ENCODE results near the gene TH. TPM values are rescaled to one million over a fixed set of nuclear protein-coding genes. Genes with fewer than 3 reads are reported as not detected.

Gene TH
- total RNA-seq, 1 donor, result not detected

DNA sequence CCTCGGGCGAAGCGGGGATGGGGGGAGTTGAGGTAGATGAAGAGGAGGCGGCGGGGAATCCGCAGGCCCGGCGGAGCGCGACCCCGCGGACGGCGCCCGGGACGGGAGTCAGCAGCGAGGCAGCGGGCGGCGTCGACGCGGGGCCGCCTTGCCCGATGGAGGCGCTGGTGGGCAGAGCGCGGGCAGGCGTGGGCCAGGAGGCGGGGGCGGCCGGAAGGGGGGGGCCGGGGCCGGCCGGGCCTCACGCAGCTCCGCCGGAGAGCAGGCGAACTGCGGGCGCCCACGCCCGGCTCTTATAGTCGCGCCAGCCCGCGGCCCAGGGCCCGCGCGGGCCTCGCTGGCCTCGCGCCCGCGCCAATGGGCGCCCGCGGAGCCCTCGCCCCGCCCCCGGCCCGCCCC is 32.5 kb downstream of the TH start, which contains the start of gene IGF2:
TSS of gene IGF2 (minus strand) at position 267 of the 399 bp plus-strand sequence. CDS start 3,866 bp downstream, outside the sequence.
- peak within 1 kb of the TSS; percentile 67 for H3K4me3 ChIP-seq (ENCODE audit: low read depth, low read length)
- peak; percentile 57 for DNase-seq (ENCODE audit: low read depth)
- TF ChIP-seq, protein P1, sequence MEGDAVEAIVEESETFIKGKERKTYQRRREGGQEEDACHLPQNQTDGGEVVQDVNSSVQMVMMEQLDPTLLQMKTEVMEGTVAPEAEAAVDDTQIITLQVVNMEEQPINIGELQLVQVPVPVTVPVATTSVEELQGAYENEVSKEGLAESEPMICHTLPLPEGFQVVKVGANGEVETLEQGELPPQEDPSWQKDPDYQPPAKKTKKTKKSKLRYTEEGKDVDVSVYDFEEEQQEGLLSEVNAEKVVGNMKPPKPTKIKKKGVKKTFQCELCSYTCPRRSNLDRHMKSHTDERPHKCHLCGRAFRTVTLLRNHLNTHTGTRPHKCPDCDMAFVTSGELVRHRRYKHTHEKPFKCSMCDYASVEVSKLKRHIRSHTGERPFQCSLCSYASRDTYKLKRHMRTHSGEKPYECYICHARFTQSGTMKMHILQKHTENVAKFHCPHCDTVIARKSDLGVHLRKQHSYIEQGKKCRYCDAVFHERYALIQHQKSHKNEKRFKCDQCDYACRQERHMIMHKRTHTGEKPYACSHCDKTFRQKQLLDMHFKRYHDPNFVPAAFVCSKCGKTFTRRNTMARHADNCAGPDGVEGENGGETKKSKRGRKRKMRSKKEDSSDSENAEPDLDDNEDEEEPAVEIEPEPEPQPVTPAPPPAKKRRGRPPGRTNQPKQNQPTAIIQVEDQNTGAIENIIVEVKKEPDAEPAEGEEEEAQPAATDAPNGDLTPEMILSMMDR (IDR thresholded peaks at IDR 0.05; ENCODE audit: insufficient read depth, low read depth, low read length), result no peak

DNA sequence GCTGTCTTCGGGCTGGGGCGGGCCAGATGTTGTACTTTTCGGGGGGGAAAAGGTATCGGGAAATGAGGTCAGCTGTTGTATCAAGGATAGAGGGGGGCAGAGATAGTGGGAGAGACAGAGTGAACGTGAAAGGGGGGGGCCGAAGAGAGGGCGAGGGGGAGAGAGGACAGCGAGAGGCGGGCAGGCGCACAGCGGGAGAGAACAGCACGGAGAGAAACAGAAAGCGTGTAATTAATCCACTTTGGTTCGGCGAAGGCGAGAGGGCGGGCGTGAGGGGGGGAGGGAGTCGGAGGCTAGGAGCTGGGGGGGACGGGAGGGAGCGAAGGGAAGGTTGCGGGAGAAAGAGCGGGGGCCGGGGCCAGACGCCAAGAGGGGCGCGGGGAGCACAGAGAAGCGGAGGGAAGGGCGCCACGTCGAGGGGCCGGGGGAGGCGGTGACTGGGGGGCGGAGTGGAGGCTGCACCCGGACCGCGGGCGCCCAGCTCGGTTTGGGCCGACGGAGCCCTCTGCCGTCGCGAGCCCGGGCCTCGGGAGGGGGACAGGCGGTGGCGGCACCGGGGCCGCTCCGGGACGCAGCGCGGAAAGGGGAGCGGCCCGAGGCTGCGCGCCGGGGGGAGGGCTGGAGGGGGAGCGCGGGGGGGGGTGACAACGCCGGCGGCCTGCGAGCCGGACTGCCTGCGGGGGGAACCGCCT is 33.0 kb downstream of the TH start:
- peak overlapping the region; percentile 67 for H3K4me3 ChIP-seq (ENCODE audit: low read depth, low read length)
- TF ChIP-seq, protein P1 (IDR thresholded peaks at IDR 0.05; ENCODE audit: insufficient read depth, low read depth, low read length), result no peak
- peak; percentile 45 for DNase-seq (ENCODE audit: low read depth)

DNA sequence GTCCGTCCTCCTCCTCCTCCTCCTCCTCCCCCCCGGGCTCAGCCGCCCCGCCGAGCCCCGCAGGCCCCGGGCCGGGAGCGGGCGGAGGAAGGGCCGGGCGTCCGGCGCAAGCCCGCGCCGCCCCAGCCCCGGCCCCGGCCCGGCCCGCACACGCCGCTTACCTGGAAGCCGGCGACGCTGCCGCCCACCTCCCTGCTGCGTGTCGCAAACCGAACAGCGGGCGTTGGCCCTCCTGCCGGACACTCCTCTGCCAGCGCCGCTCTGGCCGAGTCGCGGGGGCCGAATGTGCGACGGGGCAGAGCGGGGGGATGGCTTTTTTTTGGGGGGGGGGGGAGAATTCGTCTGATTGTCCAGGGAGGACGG is 33.6 kb downstream of the TH start:
- no peak for DNase-seq (ENCODE audit: low read depth)
- peak overlapping the region; percentile 67 for H3K4me3 ChIP-seq (ENCODE audit: low read depth, low read length)
- TF ChIP-seq, protein P1 (IDR thresholded peaks at IDR 0.05; ENCODE audit: insufficient read depth, low read depth, low read length), result no peak

DNA sequence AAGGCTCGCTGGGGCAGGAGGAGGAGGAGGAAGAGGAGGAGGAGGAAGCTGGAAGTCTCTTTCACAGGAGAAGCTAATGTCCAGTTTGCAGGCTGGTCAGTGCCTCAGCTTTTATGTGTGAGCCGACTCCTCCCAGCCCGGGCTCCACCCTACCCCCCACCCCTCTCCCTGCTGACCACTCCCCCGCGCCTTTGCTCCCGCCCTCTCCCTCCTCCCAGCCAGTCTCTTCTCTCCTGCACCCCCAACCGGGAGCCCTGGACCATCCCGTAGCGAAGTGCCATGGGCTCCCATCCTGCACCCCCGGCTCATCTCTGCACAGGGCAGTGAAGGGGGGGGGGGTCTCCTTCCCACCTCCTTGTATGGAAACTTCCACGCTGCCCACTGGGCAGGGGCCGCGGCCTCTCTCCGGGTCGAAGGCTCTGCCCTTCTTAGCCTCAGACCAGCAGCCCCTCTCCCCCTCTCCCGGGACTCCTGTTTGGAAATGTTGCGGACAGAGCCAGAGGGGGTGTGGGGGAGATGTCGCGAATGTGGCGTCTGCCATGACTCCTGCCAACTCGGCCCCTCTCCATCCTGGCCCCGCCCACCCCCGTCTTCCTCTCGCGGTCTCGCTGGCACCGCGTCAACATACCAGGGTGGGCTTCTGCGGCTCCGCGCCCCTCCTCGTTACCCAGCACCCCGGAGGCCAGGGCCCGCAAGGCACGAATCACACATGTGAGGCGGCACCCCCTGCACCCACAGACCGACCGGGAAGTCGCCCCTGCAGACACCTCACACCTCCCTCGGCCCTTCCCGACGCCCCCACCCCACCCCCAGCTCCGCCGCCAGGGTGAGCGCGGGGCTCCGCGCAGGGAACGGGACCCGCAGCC is 34.2 kb downstream of the TH start:
- H3K4me3 ChIP-seq (ENCODE audit: low read depth, low read length), result peak overlapping the region; percentile 67
- TF ChIP-seq, protein P1 (IDR thresholded peaks at IDR 0.05; ENCODE audit: insufficient read depth, low read depth, low read length), result no peak
- DNase-seq (ENCODE audit: low read depth), result peak; percentile 93

DNA sequence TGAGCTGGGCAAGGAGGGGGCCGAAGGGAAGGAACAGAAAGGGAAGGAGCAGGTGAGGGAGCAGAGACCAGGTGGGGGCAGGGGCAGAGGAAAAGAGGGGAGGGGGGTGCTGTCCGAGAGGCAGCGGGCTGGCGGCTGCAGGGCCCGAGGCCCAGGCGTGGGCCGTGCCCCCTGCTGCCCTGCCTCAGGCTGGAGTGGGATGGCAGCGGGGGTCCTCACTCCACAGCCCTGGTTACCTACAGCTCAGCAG is 34.7 kb downstream of the TH start:
- peak overlapping the region; percentile 67 for H3K4me3 ChIP-seq (ENCODE audit: low read depth, low read length)

DNA sequence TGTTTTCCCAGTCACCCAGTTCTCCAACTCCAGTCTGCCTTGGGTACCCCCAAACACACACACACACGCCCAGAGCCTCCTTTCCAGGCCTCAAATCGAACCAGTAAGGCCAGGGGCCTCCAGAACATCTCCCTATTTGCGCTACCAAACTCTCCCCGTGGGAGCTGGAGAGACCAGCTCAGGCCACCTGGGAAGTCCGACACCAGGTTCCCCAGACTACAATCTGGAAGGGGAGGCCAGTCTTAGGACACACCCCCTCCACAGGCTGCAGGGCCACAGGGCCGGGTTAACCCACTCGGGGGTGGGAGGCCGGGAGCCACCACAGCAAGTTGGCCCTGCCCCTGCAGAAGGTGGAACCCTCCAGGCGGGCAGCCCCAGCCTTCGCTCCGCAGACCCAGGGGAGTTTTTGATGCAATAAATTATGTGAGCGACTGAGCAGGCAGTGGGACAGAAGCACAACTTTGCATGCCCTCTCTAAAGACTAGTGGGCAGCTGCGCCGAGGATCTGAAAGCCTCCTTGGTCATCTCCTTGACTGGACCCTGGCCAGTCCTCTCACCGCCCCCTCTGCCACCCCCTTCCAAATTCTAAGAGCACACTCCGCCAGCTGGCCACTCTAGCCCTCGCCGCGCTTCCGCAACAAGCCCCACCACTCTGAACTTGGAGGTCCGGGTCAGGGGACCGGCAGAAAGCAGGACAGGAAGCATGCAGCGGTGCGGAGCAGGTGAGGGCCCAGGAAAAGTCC is 35.2 kb downstream of the TH start:
- H3K4me3 ChIP-seq (ENCODE audit: low read depth, low read length), result peak overlapping the region; percentile 67
- TF ChIP-seq, protein P1 (IDR thresholded peaks at IDR 0.05; ENCODE audit: insufficient read depth, low read depth, low read length), result no peak
- DNase-seq (ENCODE audit: low read depth), result no peak

More for the DNA sequence above, 34.7 kb downstream of the TH start:
- TF ChIP-seq, protein P1 (IDR thresholded peaks at IDR 0.05; ENCODE audit: insufficient read depth, low read depth, low read length), result no peak
- DNase-seq (ENCODE audit: low read depth), result no peak

All from fibroblast of villous mesenchyme (primary cell).